Testis (tissue), 2 donors: ENCODE results near the gene GCC1.

Experiments
- POLR2A ChIP-seq: fragments of 450-650 bp; IDR thresholded peaks from one replicate; pipeline ENCODE4 v1.6.1; 2017; ENCODE audit warnings: antibody characterized with exemption, mild to moderate bottlenecking, moderate library complexity
- TF ChIP-seq, protein P1 (sequence below), 3 experiments: fragments of 450-650 bp in 2 of 3; fragments of 200-600 bp in 1 of 3; sonication (generic) in 1 of 3; IDR thresholded peaks; one replicate each; pipeline ENCODE4 v1.5.1; 2016 to 2019; ENCODE audit warnings: antibody characterized with exemption in 3 of 3, mild to moderate bottlenecking in 2 of 3, moderate library complexity in 1 of 3

DNA sequence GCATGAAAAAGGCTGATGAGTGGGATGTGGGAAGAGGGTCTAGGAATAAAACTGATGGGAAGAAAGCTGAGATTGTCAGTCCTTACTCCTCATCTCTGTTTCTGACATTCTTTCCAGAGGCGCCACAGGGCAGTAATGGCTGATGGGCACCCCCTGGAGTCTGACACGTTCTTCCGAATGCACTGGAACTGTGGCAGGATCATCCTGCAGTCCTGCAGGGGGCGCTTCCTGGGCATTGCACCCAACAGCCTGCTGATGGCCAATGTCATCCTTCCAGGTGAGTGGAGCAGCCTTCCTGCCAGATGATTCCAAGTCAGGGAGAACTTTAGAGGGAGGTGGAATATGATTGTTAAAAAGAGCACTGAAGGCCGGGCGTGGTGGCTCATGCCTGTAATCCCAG, 12.9 kb upstream of the GCC1 start:
- TF ChIP-seq, protein P1, sequence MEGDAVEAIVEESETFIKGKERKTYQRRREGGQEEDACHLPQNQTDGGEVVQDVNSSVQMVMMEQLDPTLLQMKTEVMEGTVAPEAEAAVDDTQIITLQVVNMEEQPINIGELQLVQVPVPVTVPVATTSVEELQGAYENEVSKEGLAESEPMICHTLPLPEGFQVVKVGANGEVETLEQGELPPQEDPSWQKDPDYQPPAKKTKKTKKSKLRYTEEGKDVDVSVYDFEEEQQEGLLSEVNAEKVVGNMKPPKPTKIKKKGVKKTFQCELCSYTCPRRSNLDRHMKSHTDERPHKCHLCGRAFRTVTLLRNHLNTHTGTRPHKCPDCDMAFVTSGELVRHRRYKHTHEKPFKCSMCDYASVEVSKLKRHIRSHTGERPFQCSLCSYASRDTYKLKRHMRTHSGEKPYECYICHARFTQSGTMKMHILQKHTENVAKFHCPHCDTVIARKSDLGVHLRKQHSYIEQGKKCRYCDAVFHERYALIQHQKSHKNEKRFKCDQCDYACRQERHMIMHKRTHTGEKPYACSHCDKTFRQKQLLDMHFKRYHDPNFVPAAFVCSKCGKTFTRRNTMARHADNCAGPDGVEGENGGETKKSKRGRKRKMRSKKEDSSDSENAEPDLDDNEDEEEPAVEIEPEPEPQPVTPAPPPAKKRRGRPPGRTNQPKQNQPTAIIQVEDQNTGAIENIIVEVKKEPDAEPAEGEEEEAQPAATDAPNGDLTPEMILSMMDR (IDR thresholded peaks at IDR 0.05), result no peak
- no peak for TF ChIP-seq POLR2A
